H1 (cell line): ENCODE data around the gene DCDC2C. TPM values are rescaled to one million over a fixed set of nuclear protein-coding genes. Genes with fewer than 3 reads are reported as not detected.

Experiments used
- KDM4A ChIP-seq: IDR thresholded peaks from one replicate; pipeline ENCODE4 v1.7.1; 2012; ENCODE audit warnings: low read depth, mild to moderate bottlenecking, moderate library complexity, low read length, inconsistent platforms; ENCODE audit not compliant: severe bottlenecking
- SRF ChIP-seq: IDR thresholded peaks from 2 replicates; pipeline ENCODE4 v1.6.1; 2011; ENCODE audit warnings: mild to moderate bottlenecking, low read depth, low read length, moderate library complexity
- YY1 ChIP-seq: IDR thresholded peaks from 2 replicates; pipeline ENCODE4 v1.6.1; 2011; ENCODE audit warnings: low read depth, mild to moderate bottlenecking, low read length
- polyA plus RNA-seq, 7 experiments: library from polyadenylated mRNA; depleted of rRNA in 3 of 7; stranded (reverse) in 5 of 7; unstranded in 2 of 7; fragments of >200 nt in 5 of 7; fragments of 200-250 nt in 2 of 7; gene quantifications; 1 replicate in 5 of 7; 2 replicates in 1 of 7; 4 replicates in 1 of 7; pipeline versions ENCODE4 v1.2.1 to v1.2.3, GENCODE V29; 2011 to 2013; ENCODE audit warnings: missing spikeins in 2 of 7, mixed read lengths in 2 of 7
- total RNA-seq: library from RNA; stranded (reverse); fragmentation: NEBNext Ultra II Directional; extraction: Animal tissue kit (Norgen Biotek cat#: 25700); gene quantifications from 2 replicates; pipeline ENCODE4 v1.2.1, GENCODE V29; 2021

DCDC2C gene
- total and polyA plus RNA-seq, 2 of the 8 experiments (the other 6 are each of a cell fraction or from before 2014, with no cell fraction given): 0.50 TPM; not detected in 1

DNA sequence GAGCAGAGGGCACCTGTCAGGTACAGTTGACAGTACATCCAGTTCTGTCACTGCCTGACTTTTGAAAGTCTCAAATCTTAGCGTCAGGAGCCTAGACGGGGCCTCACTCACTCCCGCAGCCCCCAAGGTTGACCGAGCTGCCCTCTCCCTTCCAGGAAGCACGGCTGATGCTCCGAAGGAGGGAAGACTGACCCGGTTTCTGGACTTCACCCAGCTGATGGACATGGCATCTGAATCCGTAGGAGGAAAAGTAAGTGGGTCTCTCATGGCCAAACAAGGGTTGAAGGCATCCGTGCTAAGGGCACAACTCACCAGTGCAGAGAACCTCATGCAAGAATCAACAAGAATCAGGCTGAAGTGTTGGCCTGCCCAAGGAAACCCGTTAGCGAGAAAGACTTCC is 32.4 kb upstream of the DCDC2C start (continued):
- TF ChIP-seq YY1 (no peak), KDM4A (no peak), SRF (no peak)
